GM23248 (cell line): Measurements from ENCODE around the gene ZBTB20.

ENCODE experiments used
- EZH2 ChIP-seq: fragments of 200-600 bp; sonication (generic); IDR thresholded peaks from 2 replicates; pipeline ENCODE4 v1.6.1; 2018; ENCODE audit warnings: antibody characterized with exemption, mild to moderate bottlenecking; ENCODE audit not compliant: insufficient read depth, poor library complexity, severe bottlenecking
- EZH2phosphoT487 ChIP-seq: fragments of 200-600 bp; sonication (generic); IDR thresholded peaks from 2 replicates; pipeline ENCODE4 v1.6.1; 2018; ENCODE audit warnings: antibody characterized with exemption, moderate library complexity, mild to moderate bottlenecking, low read depth; ENCODE audit not compliant: insufficient read depth

DNA sequence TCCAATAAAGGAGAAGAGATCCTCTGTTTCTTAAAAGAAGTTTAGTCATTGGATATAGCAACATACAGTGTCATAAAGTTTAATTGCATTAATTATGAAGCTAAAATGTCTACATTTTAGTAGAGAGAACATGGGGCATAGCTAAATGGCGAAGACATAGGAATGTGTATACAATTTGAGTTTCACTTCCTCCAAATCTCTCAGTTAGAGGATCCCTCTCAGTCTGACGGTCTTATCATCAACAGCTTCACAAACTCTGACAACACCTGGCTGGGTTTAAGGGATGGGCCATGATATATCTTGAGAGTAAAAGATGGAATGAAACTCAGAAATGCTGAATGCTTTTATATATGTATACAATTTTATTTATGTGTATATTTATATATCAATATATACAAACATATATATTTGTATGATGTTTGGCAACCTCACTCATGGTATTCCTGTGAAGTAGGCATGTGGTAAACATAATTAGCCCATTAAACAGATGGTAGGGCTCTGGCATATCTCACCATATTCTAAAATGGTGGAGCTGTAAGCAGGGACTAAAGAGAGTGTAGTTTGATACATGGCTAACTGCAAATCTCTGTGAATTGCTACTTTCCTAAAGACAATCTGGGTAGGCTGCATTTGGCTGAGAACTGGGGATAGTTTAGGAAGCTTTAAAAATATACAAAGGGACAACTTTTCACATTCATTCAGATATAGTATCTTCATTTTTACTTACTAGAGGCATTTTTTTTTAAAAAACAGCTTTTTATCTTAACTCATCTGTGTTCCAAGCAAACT is 741.7 kb downstream of the ZBTB20 start:
- TF ChIP-seq EZH2phosphoT487, result no peak
- TF ChIP-seq EZH2, result no peak
